Spleen (tissue), 7 donors: ENCODE measurements around the gene FOS.

ENCODE experiments used
- CTCF ChIP-seq, 11 experiments: fragments of 200-600 bp in 7 of 11; fragments of 450-650 bp in 4 of 11; sonication (generic) in 4 of 11; IDR thresholded peaks in 8 of 11; conservative IDR thresholded peaks in 3 of 11; 1 replicate in 7 of 11; 2 replicates in 4 of 11; pipeline versions ENCODE4 v1.4.0 to v1.8.0; 2016 to 2021; ENCODE audit warnings: antibody characterized with exemption in 11 of 11, inconsistent platforms in 4 of 11, mild to moderate bottlenecking in 1 of 11
- POLR2A ChIP-seq, 3 donors: fragments of 450-650 bp; IDR thresholded peaks; one replicate each; pipeline ENCODE4 v1.5.1; 2017; ENCODE audit warnings: antibody characterized with exemption in 3 of 3, mild to moderate bottlenecking in 1 of 3
- POLR2AphosphoS5 ChIP-seq, 3 donors: sonication (generic); formaldehyde crosslinking; IDR thresholded peaks; one replicate each; pipeline ENCODE4 v1.5.1; 2017; ENCODE audit warnings: antibody characterized with exemption in 3 of 3
- donor health status: DM: no; HTN: no; CAD: no; lungs with moderate emphysema.
- donor health status: DM: no; HTN: no; CAD: no.
- donor health status: DM: no; HTN: no; CAD: no.

GRCh38 chr14:75258803-75259509, 19.7 kb upstream of the FOS start:
- TF ChIP-seq CTCF (IDR thresholded peaks at IDR 0.05 in 8 of 11, conservative IDR thresholded peaks at IDR 0.05 in 3 of 11): peak in 1 of 11 experiments; percentile 26
- peak in 2 of 3 donors; percentile 58 to 79 for TF ChIP-seq POLR2A (IDR thresholded peaks at IDR 0.05)
- peak; percentile 94 to 96 (median 95) for TF ChIP-seq POLR2AphosphoS5 (IDR thresholded peaks at IDR 0.05)
